DMS114 treated with DMSO at 0.1 percent for 48 hours (cell line): ENCODE results near the gene ERC2.

Experiments
- DNase-seq: peaks from one replicate; lab custom pipeline; 2025; ENCODE audit not compliant: unreplicated experiment; lab: John Stamatoyannopoulos, UW

ERC2 gene

GRCh38 chr3:55633333-55633732 lies 834.9 kb downstream of the ERC2 start:
- DNase-seq, result no peak

- no peak for DNase-seq
Measured at GRCh38 chr3:55631766-55632331, 836.4 kb downstream of the ERC2 start.

DNA sequence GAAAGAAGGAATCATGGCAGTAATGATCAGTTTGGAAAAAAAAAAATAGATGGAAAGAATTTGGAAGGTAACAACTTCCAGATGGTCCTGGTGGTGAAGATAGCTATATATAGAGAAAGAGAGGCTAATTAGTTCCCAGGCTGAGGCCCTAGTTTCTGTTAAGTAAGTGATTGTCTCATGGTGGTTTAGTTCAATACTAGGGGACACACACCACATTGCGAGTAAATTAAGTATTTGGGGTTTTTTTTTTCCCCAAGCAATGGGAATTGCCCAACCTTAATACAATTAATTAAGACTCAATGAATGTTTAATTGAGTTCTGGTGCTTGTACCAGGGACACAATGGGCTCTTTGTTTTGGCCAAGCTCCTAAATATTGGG lies 837.4 kb downstream of the ERC2 start:
- no peak for DNase-seq

DNA sequence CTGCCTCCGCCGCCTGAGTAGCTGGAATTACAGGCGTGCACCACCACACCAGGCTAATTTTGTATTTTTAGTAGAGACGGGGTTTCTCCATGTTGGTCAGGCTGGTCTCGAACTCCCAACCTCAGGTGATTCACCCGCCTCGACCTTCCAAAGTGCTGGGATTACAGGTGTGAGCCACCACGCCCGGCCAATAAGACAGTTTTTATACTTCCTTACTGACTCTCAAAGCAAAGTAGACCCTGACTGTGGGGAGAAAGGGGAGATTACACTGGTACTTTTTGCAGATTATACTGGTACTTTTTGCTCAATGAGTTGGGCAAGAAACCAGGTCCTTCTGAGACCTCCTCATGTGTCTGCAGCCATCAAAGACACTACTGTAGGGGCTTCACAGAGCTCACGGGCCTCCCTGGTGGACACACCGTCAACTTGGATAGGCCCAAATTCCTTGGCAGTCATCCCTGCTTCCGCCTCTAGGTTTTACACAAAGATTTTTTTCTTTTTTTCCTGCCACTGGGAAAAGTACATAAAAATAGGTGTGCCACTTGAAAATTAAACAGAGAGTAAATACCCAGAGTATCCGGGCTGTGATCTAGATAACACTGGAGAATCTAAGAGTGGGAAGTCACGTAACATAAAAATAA lies 837.9 kb downstream of the ERC2 start:
- DNase-seq, result no peak

DNA sequence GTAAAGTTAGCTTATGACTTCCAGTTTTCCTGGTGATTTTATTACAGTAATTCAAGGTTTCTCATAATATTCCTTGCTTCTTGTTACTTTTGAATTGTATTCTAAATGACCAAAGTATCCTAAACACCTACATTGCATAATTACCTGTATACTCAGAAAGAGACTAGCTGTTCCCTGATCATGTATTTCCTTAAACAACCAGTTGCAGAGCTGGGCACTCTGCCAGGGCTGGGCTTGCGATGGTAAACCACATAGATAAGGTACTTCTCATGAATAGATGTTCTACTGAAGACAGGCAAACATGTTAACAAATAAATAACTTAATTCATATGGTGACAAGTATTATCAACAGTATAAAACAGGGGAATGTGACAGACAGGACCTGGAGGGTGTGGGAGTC lies 838.8 kb downstream of the ERC2 start:
- DNase-seq, result no peak

DNA sequence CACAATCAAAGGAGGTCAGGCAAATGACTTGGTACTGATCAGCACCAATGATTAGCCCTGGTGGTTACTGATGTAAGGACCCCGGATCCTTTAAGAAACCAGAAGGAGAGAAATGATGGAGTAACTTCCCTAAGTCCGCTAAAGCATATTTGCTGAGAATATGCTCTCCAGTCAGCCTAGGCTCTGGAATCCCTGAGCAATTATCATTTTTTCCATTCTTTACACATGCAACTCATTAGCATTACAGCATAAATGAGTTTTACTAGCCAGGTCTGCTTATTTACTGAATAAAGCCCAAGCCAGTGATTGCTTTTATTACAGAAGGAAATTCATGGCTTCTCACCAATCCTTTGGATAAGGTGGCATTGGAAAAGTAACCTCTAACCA lies 842.0 kb downstream of the ERC2 start:
- DNase-seq, result no peak

DNA sequence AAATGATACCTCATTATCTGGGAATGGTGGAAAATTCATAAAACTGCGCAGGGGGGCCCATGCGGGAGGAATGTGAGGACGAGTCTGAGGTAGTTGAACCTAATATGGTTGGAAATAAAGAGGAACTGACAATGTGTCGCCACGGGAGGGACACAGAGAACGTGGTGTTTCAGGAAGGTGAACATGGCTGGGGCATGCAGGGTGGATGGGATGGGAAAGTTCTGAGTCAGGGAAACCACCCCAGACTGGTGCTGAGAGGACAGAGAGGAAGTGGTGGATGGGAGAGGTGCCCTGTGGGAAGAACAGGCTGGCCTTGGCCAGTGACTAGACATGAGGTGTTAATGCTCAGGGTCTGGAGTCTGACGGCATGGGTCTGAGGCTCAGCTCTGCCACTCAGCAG lies 844.0 kb downstream of the ERC2 start:
- no peak for DNase-seq

GRCh38 chr3:55623786-55624185 lies 844.5 kb downstream of the ERC2 start:
- DNase-seq, result no peak

DNA sequence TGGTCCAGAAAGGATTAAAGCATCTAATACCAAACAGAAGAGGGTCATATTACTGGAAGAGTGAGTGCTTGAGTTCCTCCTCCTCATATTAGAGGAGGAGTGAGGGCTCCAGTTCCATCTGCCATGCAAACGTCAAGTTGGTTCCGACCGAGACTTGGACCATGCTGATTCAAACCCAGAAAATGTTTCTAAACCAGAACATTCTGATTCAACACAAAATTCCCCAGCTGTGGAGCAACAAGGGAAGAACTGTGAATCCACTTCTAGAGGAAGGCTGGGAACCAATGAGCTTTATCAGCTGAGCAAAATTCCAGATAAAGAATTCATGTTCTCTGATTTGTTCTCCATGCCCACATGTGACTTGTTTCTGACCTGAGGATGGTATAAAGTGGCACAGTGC lies 845.5 kb downstream of the ERC2 start:
- no peak for DNase-seq

- DNase-seq, result no peak
Measured at GRCh38 chr3:55622116-55622515, 846.2 kb downstream of the ERC2 start.

- no peak for DNase-seq
Measured at GRCh38 chr3:55621648-55622047, 846.6 kb downstream of the ERC2 start.

- DNase-seq, result no peak
Measured at GRCh38 chr3:55621026-55621422, 847.2 kb downstream of the ERC2 start.

DNA sequence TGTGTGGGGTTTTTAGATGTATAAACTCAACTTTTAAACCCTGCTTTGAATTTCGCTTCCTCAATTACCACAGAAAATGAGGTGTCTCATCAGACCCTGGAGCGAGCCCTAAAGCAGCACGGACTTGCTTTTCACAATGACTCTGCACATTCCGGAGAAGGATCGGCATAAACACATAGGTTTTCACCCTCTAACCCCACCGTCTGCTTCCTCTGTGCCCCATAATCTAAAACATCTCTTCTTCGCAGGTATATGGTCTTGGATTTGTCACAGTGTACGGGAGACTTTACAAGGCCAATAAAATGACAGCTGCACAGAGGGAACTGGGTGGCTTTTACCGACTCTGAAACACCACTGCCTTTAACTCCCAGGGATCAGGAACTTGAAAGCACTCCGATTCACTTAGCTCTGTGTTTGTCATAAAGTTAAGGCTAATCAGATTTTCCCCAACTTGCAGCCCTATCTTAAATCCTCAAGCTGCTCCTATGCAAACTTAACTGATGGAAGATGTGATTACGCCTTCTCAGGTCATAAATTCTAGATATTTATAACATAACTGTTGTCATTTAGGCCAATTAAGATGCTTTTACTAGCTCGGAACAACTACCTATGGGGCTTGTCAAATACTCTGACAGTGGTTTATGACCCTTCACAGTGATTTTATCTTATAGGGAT lies 847.8 kb downstream of the ERC2 start:
- no peak for DNase-seq

- DNase-seq, result no peak
Measured at GRCh38 chr3:55619046-55619808, 849.0 kb downstream of the ERC2 start.

DNA sequence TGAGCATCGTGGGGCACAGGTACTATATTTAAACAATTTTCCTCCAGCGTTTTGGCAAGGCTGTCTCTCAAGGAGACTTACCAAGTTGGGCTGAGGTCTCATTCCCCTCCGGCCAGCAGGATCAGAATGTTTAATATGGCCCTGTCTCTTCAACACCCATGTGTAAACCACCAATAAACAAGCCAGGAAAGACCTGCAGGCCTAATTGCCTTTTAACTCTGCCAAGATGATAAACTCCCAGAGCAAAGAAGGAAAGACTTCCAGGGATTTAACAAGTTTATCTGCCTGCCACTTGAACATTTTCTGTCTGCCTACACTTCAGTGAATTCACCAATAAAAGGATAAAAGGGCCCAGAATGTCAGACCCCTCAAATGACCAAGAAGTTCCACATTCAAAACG lies 850.9 kb downstream of the ERC2 start:
- no peak for DNase-seq

- no peak for DNase-seq
Measured at GRCh38 chr3:55616803-55617202, 851.5 kb downstream of the ERC2 start.

DNA sequence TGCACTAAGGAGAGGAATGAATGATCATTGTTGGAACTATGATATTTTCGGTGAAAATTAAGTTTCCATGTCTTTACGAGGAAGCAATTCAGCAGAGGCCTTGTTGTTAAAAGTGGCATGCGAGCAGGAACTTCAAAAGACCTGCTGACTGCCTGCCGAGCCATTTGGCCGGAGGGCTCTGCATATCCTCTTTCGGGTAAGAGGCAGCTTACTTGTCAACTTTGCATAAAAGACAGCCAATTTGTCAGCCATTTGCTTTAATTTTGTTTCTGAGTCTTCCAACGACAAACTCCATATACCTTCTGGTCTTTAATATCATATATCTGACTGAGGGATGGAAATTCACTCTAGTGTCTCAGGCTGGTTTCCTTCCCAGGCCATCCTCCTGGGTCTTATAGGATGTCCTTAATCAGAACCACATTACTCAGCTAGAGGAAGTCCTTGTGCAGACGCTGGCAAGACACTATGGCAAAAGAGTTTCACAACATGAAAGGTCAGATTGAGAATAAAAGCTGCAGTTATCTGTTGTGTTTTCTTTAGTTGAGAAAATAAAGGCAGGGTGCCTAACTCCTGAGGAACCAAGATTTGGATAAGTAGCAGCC lies 852.5 kb downstream of the ERC2 start:
- no peak for DNase-seq

- DNase-seq, result no peak
Measured at GRCh38 chr3:55615039-55615693, 853.1 kb downstream of the ERC2 start.

GRCh38 chr3:55611121-55611520 lies 857.1 kb downstream of the ERC2 start:
- no peak for DNase-seq

- DNase-seq, result no peak
Measured at GRCh38 chr3:55609230-55609827, 858.9 kb downstream of the ERC2 start.
